Measurements from ENCODE around the gene MSS51.

MSS51 gene

DNA sequence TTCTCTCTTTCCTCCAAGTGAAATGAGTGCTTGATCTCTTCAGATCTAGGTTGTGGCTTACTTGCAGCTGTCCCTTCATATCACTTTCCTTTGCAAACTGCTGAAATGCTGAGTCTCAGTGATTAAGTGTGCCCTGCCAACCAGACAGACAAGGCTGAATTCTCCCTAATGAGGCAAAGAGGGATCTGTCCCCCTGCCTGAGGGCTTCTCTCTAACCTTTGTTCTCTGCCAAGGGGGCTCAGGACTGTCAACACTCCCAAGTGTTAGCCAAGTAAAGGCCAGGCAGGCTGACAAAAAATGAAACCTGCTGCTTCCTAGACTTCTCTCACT lies at the start of gene MSS51:
Gene MSS51, minus strand, starts transcription at position 24 of the 330 bp plus-strand sequence. CDS start 5,277 bp downstream, outside the sequence.
- DNase-seq: no peak

DNA sequence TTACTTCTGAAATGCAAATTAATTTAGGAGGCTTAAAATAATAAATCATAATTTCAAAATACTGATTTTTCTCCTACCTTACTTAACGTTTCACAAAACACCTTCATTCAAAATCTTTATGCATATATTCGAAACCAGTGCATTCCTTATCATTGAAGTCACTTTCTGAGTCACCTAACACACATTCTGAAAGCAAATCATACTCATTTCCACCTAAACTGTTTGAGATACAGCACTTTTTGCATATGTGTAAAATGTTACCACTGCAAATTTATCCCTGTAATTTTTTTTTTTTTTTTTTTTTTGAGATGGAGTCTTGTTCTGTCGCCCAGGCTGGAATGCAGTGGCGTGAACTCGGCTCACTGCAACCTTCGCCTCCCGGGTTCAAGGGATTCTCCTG lies 46.8 kb upstream of the MSS51 start:
- DNase-seq: no peak

DNA sequence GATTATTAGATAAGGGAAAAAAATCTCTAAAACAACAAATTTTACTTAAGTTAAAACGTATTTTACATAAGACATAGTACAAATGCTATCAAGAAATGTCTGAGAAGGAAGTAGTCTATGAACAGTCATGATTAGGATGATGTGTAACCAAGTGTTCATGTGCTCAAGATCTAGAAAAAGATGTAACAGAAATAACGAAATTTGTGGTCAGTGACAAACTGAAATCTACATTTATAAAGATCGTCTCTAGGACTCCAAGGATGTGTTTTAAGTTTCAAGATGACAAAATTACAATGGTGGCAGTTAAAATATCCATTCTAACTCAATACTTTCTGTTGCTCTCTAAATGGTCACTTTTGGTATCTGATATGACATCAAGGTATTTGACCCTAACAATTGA lies 45.3 kb upstream of the MSS51 start:
- DNase-seq: no peak

DNA sequence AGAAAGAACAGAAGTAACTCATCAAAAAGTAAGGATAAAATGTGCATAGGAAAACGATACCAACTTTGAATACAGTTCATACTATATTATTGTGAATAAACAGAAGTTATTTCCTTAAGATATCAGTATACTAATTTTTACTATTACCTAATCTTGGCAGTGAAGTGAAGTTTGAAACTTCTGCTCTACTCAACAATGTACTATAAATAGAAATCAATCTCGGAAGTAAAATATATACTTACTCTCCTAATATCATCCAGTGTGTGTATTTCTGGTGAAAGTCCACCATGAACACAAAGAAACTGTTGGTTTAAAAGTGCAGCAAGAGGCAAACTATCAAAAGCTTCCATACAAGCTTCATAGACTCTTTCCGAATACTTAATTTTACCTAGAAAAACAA lies 37.9 kb upstream of the MSS51 start:
- DNase-seq: no peak

GRCh38 chr10:73469579-73469978 lies 36.2 kb upstream of the MSS51 start:
- DNase-seq: no peak

GRCh38 chr10:73467206-73467605 lies 33.8 kb upstream of the MSS51 start:
- no peak for DNase-seq

- no peak for DNase-seq
Observed at GRCh38 chr10:73465978-73466726, 32.8 kb upstream of the MSS51 start.

DNA sequence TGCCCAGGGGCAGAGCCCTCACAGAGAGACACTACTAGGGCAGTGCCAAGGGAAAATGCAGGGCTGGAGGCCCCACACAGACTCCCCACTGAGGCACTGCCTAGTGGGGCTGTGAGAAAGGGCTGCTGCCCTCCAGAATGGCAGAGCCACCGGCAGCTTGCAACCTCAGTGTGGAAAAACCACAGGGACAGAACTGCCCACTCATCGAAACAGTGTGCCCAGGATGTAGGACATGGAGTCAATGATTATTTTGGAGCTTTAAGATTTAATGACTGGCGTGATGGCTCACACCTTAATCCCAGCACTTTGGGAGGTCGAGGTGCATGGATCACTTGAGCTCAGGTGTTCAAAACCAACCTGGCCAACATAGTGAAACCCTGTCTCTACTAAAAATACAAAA lies 27.5 kb upstream of the MSS51 start:
- DNase-seq: no peak

DNA sequence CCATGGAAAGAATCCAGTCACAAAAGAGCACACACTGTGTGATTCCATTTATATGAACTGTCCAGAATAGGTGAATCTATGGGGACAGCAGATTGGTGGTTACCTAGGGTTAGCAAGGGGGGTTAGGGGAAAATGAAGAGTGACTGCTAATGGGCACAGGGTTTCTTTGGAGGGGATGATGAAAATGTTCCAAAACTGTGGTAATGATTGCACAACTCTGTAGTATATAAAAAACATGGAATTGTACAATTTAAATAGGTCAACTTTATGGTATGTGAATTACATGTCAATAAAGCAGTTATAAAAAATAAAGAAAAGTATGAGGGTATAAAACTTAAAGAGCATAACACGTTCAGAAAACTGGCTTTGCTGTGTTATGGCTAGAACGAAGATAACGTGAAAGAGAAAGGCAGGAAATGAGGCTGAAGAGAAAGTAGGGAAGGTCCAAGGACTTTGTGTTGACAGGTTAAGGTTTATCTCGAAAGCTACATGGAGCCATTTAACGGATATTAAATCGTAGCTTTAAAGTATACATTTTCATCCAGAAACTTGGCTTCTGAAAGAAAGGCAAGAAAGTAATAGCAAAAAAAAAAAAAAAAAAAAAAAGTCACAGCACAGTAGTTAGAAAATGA lies 26.4 kb upstream of the MSS51 start:
- no peak for DNase-seq

GRCh38 chr10:73456187-73456890 lies 23.0 kb upstream of the MSS51 start:
- DNase-seq: no peak

DNA sequence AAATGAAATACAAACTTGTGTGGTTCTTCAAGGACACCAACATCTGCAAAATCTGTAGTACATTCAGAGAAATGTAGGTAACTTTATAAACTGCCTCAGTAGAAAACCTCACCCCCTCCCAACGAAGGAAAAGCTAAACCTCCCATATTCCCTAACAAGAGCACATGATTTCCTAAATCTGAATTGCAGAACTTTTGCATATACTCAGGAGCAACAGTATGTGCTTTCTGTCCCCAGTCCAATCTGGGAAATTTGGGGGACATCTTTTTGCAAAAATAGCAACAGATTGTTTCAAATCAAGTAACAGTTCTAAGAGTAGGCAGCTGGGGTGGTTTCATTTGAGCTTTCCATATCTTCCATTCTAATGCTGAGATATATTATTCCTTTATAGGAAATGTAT lies 15.8 kb upstream of the MSS51 start:
- DNase-seq: no peak

GRCh38 chr10:73448384-73448783 lies 15.0 kb upstream of the MSS51 start:
- no peak for DNase-seq

DNA sequence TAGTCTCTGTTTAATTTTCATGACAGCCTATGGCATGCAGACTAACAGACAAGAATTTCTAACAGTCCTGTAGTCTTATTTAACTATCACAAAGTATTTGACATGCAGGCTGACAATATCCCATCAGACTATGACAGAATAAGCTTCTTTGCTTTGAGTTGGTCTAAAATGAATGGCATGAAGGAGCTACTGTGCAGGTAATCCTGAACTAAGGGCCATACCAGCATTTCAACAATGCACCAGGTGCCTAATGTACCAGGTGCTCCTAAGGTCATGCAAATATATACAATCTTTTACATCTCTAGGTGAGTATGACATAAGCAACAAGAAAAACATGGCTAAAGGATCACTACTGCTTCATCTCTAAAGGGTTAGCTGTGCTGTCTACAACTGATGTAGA lies 13.6 kb upstream of the MSS51 start:
- no peak for DNase-seq

DNA sequence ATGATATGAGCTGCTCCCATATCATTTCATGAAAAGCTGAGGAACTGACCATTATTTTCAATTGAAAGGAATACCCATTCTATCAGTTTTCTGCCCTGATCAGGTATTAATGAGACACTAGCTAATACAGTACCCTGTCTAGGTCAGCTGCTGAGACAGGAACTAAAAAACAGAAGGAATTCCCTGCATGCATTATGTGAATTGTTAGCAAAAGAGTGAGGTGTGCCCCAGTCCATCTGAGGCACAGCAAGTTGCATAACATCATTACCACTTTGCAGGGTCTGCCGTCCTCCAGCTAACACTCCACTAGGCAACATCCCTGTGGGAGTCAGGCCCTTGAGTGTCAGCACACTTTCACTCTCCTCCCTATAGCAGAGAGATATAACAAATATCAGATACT lies 11.1 kb upstream of the MSS51 start:
- no peak for DNase-seq

GRCh38 chr10:73439605-73440312 lies 6.4 kb upstream of the MSS51 start:
- no peak for DNase-seq

DNA sequence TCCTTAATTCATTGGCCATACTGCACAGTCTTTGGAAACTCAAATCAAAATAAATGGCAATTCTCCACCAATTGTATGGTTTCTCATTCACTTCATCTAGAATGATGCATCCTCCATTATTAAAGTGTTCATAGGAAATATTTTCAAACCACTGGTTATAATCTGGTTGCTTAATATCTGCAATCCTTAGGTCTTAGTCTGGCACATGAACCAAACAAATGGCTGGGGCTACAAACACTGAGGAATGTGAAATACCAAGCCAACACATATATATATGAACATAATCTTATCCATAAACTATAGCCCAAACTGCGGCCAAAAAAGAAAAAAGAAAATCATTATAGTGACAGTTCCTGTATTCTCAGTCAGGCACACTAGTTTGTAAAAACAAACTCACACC lies 5.7 kb upstream of the MSS51 start:
- no peak for DNase-seq

DNA sequence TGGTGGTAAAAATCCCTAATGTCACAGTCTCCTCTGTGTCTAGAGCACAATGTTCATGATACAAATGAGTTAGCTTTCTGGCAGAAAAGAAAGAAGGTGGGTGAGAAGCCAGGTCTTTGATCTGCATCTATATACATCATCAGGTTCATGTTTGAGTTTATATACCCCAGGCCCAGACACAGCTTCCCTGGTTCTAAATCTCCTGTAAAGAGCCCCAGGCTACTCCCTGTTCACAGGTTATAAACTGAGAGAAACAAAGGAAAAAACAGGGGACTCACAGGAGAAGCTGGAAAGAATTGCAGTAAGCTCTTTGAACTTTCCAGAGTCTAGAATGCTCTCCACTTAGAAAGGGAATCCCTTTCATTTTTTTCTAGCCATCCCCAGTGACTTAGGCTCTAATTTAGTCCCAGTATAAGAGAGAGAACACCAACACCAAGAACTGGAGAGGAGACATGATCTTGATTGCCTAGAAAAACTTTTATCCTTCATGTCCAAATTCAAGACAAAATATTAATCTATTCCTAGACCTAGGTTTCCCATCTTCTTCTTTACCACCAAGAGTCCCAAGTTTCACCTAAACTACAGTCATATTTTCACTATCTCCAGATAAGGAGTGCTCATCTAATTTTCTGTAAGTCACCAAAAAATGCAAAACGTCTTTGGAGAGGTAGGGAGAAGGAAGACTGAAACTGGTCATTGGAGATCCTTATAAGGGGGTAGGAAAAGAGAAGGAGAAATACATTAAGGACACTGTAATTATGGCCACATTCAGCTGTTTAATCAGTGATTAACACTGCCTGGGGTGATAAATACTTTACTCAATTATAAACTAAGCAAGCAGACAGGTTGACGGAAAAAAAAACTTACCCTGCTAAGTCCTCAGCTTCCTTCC lies 469 bp downstream of the MSS51 start:
- DNase-seq: no peak

GRCh38 chr10:73426318-73426717 lies 7.0 kb downstream of the MSS51 start:
- no peak for DNase-seq

DNA sequence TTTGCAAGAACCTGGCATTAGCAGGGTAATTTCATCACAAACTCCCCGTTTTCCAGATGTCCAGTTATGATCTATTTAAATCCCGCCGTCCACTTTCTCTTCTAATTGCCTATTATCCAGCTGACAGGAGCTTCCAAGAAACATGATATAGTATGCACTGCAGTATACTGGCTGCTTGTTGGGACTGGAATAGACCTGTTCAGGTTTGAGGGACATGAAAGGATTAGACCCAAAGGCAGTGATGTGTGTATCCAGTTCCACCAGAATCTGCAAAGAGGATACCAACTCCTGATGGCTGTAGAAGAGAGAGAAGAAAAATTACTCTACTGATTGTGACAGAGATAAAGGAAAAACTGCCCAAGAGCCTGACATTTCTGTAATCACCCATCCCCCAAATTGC lies 8.9 kb downstream of the MSS51 start:
- DNase-seq: no peak

DNA sequence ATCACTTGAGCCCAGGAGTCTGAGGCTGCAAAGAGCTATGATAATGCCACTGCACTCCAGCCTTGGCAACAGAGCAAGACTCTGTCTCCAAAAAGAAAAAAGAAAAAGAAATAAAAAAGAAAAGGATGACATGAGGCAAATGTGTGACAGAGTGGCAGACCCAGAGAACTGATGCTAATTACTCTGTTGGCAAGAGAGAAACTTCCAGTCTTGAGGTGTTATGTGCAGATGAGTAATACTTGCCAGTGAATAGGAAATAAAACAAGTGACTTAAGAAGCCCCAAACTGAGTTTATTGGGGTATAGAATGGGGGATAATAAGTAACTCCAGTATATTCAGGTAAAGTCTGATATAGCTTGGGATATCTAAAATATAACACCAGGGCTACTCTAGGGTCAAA lies 10.1 kb downstream of the MSS51 start:
- DNase-seq: no peak

DNA sequence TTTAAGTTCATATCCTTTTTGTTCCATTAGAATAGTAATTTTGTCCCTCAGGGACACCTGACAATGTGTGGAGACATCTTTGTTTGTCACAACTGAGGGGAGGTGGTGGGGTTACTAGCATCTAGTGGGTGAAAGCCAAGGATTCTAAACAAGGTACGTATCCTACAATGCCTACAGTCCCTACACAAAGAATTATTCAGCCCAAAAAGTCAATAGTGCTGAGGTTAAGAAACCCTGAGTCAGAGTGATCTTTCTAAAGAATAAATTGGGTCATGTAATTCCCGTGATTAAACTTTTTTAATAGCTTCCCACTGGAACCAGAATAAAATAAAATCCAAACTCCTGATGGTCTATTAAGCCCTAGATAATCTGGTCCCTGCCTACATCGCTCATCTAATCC lies 16.8 kb downstream of the MSS51 start:
- DNase-seq: no peak

GRCh38 chr10:73414230-73414945 lies 19.0 kb downstream of the MSS51 start:
- no peak for DNase-seq
